H1 (cell line): ENCODE data around the gene PAX3. TPM values are rescaled to one million over a fixed set of nuclear protein-coding genes. Genes with fewer than 3 reads are reported as not detected.
A peak's percentile ranks its signal among the peaks of the same experiment; 100 is the strongest.

ENCODE experiments used
- CTCF ChIA-PET: fragments of 300-600 bp; sonication (Branson Sonifier 250); formaldehyde crosslinking; loops from one replicate; lab custom pipeline; 2021; ENCODE audit not compliant: partially characterized antibody; lab: Charles Lee
- POLR2A ChIA-PET: fragments of 300-600 bp; sonication (Branson Sonifier 250); formaldehyde crosslinking; loops from one replicate; lab custom pipeline; 2021; ENCODE audit warnings: inconsistent platforms; ENCODE audit not compliant: partially characterized antibody; lab: Charles Lee
- DNase-seq, 2 experiments: peaks; one replicate each; pipeline versions ENCODE4 v3.0.0 to v3.0.0-alpha.2; 2010 to 2022; ENCODE audit warnings: low spot score in 2 of 2, low read depth in 1 of 2, mixed read lengths in 1 of 2
- FAIRE-seq: peaks from 2 replicates; lab custom pipeline; 2011; peaks lifted over from hg19 to GRCh38; lab: Jason Lieb, UNC
- H2AFZ ChIP-seq: 2 replicates; pipeline ENCODE4 v1.8.1; 2012; ENCODE audit warnings: low read length, inconsistent platforms
- H2AK5ac ChIP-seq: 2 replicates; pipeline ENCODE4 v1.6.1; 2013; ENCODE audit warnings: low read depth, low read length
- H2BK120ac ChIP-seq: replicated peaks from 2 replicates; pipeline ENCODE3; 2013; ENCODE audit warnings: low read depth, low read length, inconsistent platforms
- H2BK12ac ChIP-seq: 2 replicates; pipeline ENCODE4 v1.6.1; 2013; ENCODE audit warnings: low read depth, low read length
- H2BK15ac ChIP-seq: 2 replicates; pipeline ENCODE4 v1.6.1; 2013; ENCODE audit warnings: low read length
- H2BK20ac ChIP-seq: 2 replicates; pipeline ENCODE4 v1.6.1; 2013; ENCODE audit warnings: low read length
- H2BK5ac ChIP-seq: 2 replicates; pipeline ENCODE4 v1.6.1; 2013; ENCODE audit warnings: low read depth, low read length
- H3K14ac ChIP-seq: 2 replicates; pipeline ENCODE4 v1.6.1; 2013; ENCODE audit warnings: inconsistent platforms; ENCODE audit not compliant: insufficient read length
- H3K18ac ChIP-seq: 2 replicates; pipeline ENCODE4 v1.6.1; 2013; ENCODE audit warnings: low read length; ENCODE audit errors: extremely low read depth
- H3K23ac ChIP-seq: 2 replicates; pipeline ENCODE4 v1.6.1; 2013; ENCODE audit warnings: inconsistent platforms; ENCODE audit not compliant: insufficient read length
- H3K23me2 ChIP-seq: 2 replicates; pipeline ENCODE4 v1.6.1; 2013; ENCODE audit warnings: low read depth, low read length
- H3K27ac ChIP-seq: 2 replicates; pipeline ENCODE4 v1.6.1; 2011; ENCODE audit warnings: low read depth, low read length, inconsistent platforms
- H3K27me3 ChIP-seq, 4 experiments: replicated peaks in 1 of 4; 1 replicate in 1 of 4; 2 replicates in 3 of 4; pipeline versions ENCODE4 v1.6.1 to v1.8.1; 2011 to 2013; ENCODE audit warnings: low read length in 3 of 4, mild to moderate bottlenecking in 3 of 4, inconsistent platforms in 2 of 4, mixed read lengths in 2 of 4, moderate library complexity in 1 of 4; ENCODE audit not compliant: control insufficient read depth in 3 of 4, insufficient read depth in 3 of 4; ENCODE audit errors: extremely low read depth in 1 of 4
- H3K36me3 ChIP-seq, 4 experiments: 2 replicates each; pipeline versions ENCODE4 v1.6.1 to v1.8.1; 2011 to 2013; ENCODE audit warnings: mild to moderate bottlenecking in 4 of 4, low read length in 3 of 4, moderate library complexity in 2 of 4, control low read depth in 1 of 4, inconsistent platforms in 1 of 4; ENCODE audit not compliant: insufficient read depth in 4 of 4, control insufficient read depth in 2 of 4
- H3K4ac ChIP-seq: replicated peaks from 2 replicates; pipeline ENCODE3; 2013; ENCODE audit warnings: low read length, low read depth, mixed read lengths, inconsistent platforms; ENCODE audit not compliant: insufficient read length
- H3K4me1 ChIP-seq, 4 experiments: replicated peaks in 1 of 4; 1 replicate in 1 of 4; 2 replicates in 3 of 4; pipeline versions ENCODE4 v1.6.1 to v1.8.1; 2011 to 2013; ENCODE audit warnings: low read length in 3 of 4, inconsistent platforms in 2 of 4, mixed read lengths in 1 of 4; ENCODE audit not compliant: insufficient read depth in 4 of 4, control insufficient read depth in 3 of 4
- H3K4me2 ChIP-seq, 2 experiments: 2 replicates each; pipeline versions ENCODE4 v1.6.1 to v1.8.1; 2011 to 2013; ENCODE audit warnings: low read depth in 2 of 2, low read length in 2 of 2, control low read depth in 1 of 2, inconsistent platforms in 1 of 2, mild to moderate bottlenecking in 1 of 2; ENCODE audit not compliant: insufficient read depth in 1 of 2
- H3K4me3 ChIP-seq, 4 experiments: fragments of 200-600, 300-600 bp in 1 of 4; sonication (generic), shearing (Covaris generic), sonication (Bioruptor Twin) in 1 of 4; 2 replicates each; pipeline versions ENCODE4 v1.5.1 to v1.8.1; 2011 to 2016; ENCODE audit warnings: low read length in 4 of 4, low read depth in 3 of 4, control low read depth in 2 of 4, inconsistent platforms in 2 of 4, mild to moderate bottlenecking in 2 of 4, mixed read lengths in 1 of 4, moderate library complexity in 1 of 4; ENCODE audit not compliant: insufficient read depth in 2 of 4; ENCODE audit errors: extremely low read depth in 1 of 4
- H3K56ac ChIP-seq: replicated peaks from 2 replicates; pipeline ENCODE3; 2013; ENCODE audit warnings: low read depth, mild to moderate bottlenecking, mixed read lengths, low read length, inconsistent platforms; ENCODE audit not compliant: insufficient read length
- H3K79me1 ChIP-seq: 2 replicates; pipeline ENCODE4 v1.6.1; 2013; ENCODE audit warnings: low read depth, low read length, control low read depth
- H3K79me2 ChIP-seq, 2 experiments: 2 replicates each; pipeline versions ENCODE4 v1.6.1 to v1.8.1; 2012 to 2013; ENCODE audit warnings: low read length in 2 of 2, mild to moderate bottlenecking in 2 of 2, inconsistent platforms in 1 of 2; ENCODE audit not compliant: insufficient read depth in 2 of 2, control insufficient read depth in 1 of 2
- H3K9ac ChIP-seq, 4 experiments: replicated peaks in 1 of 4; 1 replicate in 1 of 4; 2 replicates in 3 of 4; pipeline versions ENCODE4 v1.6.1 to v1.8.1; 2011 to 2013; ENCODE audit warnings: low read depth in 3 of 4, low read length in 3 of 4, control low read depth in 2 of 4, mild to moderate bottlenecking in 2 of 4, moderate library complexity in 2 of 4, inconsistent platforms in 1 of 4; ENCODE audit errors: extremely low read depth in 1 of 4
- H3K9me3 ChIP-seq, 2 experiments: 2 replicates each; pipeline versions ENCODE4 v1.6.1 to v1.8.1; 2012 to 2013; ENCODE audit warnings: mild to moderate bottlenecking in 2 of 2, moderate library complexity in 2 of 2, control low read depth in 1 of 2, inconsistent platforms in 1 of 2, low read depth in 1 of 2, low read length in 1 of 2, mixed read lengths in 1 of 2; ENCODE audit not compliant: insufficient read depth in 2 of 2
- H4K20me1 ChIP-seq, 2 experiments: replicated peaks in 1 of 2; 2 replicates each; pipeline versions ENCODE3 to v1.8.1; 2011 to 2013; ENCODE audit warnings: inconsistent platforms in 2 of 2, low read length in 2 of 2, mild to moderate bottlenecking in 1 of 2; ENCODE audit not compliant: insufficient read depth in 2 of 2, control insufficient read depth in 1 of 2
- H4K5ac ChIP-seq: 2 replicates; pipeline ENCODE4 v1.6.1; 2013; ENCODE audit warnings: low read length, low read depth, mixed read lengths, inconsistent platforms; ENCODE audit not compliant: insufficient read length
- H4K8ac ChIP-seq: 2 replicates; pipeline ENCODE4 v1.8.0; 2013; ENCODE audit warnings: mild to moderate bottlenecking, moderate library complexity, low read length, inconsistent platforms; ENCODE audit not compliant: insufficient read depth; ENCODE audit errors: extremely low read depth
- H4K91ac ChIP-seq: replicated peaks from 2 replicates; pipeline ENCODE3; 2013; ENCODE audit warnings: low read length, mixed read lengths, inconsistent platforms; ENCODE audit not compliant: insufficient read length
- EGR1 ChIP-seq: IDR thresholded peaks from 2 replicates; pipeline ENCODE4 v1.6.1; 2011; ENCODE audit warnings: low read depth, low read length, borderline replicate concordance
- EZH2 ChIP-seq: fragments of 200-600 bp; sonication (generic); IDR thresholded peaks from 2 replicates; pipeline ENCODE4 v1.7.1; 2012; ENCODE audit warnings: low read depth, mild to moderate bottlenecking, moderate library complexity, low read length, inconsistent platforms; ENCODE audit not compliant: severe bottlenecking
- RXRA ChIP-seq: IDR thresholded peaks from 2 replicates; pipeline ENCODE4 v1.6.1; 2011; ENCODE audit warnings: low read depth, mild to moderate bottlenecking, low read length, moderate library complexity; ENCODE audit not compliant: insufficient read depth
- TAF1 ChIP-seq: IDR thresholded peaks from 2 replicates; pipeline ENCODE4 v1.6.1; 2011; ENCODE audit warnings: mild to moderate bottlenecking, low read depth, low read length
- YY1 ChIP-seq: IDR thresholded peaks from 2 replicates; pipeline ENCODE4 v1.6.1; 2011; ENCODE audit warnings: low read depth, mild to moderate bottlenecking, low read length
- WGBS, 2 experiments: shearing (Covaris generic) in 1 of 2; methylation state at CpG; one replicate each; pipeline versions ENCODE4 v1.1.6 to v1.1.7; 2013 to 2015; ENCODE audit warnings: low lambda C conversion rate in 2 of 2, mixed read lengths in 2 of 2, inconsistent platforms in 1 of 2, low coverage in 1 of 2, missing lambda C conversion rate in 1 of 2; ENCODE audit not compliant: insufficient replicate concordance in 2 of 2, insufficient coverage in 1 of 2, insufficient read length in 1 of 2; ENCODE audit errors: extremely low coverage in 1 of 2, missing lambda C conversion rate in 1 of 2; 5-methylcytosine and 5-hydroxymethylcytosine counted together
- polyA plus RNA-seq, 7 experiments: library from polyadenylated mRNA; depleted of rRNA in 3 of 7; stranded (reverse) in 5 of 7; unstranded in 2 of 7; fragments of >200 nt in 5 of 7; fragments of 200-250 nt in 2 of 7; gene quantifications; 1 replicate in 5 of 7; 2 replicates in 1 of 7; 4 replicates in 1 of 7; pipeline versions ENCODE4 v1.2.1 to v1.2.3, GENCODE V29; 2011 to 2013; ENCODE audit warnings: missing spikeins in 2 of 7, mixed read lengths in 2 of 7
- total RNA-seq: library from RNA; stranded (reverse); fragmentation: NEBNext Ultra II Directional; extraction: Animal tissue kit (Norgen Biotek cat#: 25700); gene quantifications from 2 replicates; pipeline ENCODE4 v1.2.1, GENCODE V29; 2021
- TF ChIP-seq, protein P1 (sequence below): IDR thresholded peaks from 2 replicates; pipeline ENCODE4 v1.6.1; 2011; ENCODE audit warnings: low read depth, mild to moderate bottlenecking, low read length; ENCODE audit not compliant: insufficient read depth

PAX3 gene
- total and polyA plus RNA-seq, 2 of the 8 experiments (the other 6 are each of a cell fraction or from before 2014, with no cell fraction given), result 0.33 TPM; not detected in 1

GRCh38 chr2:222297600-222297935, 1.2 kb downstream of the PAX3 start:
- H4K20me1 ChIP-seq, result peaks cover 8 to 42% of the 10 kb centered on the region in 2 experiments

More at GRCh38 chr2:222297600-222297935, 1.2 kb downstream of the PAX3 start:
- H4K91ac ChIP-seq, result no peak overlapping the region
- H2BK120ac ChIP-seq, result no peak overlapping the region
- no peak overlapping the region for H2BK12ac ChIP-seq
- 3% methylated on average over 6 of the region's 6 CpGs; no CpG with 5 or more reads in 1 of the 2 experiments for WGBS, 2 experiments
- H3K23ac ChIP-seq, result no peak overlapping the region
- peaks cover 18 to 24% (median 22%) of the 10 kb centered on the region in 4 experiments for H3K4me1 ChIP-seq
- H3K4me2 ChIP-seq, result peak overlapping the region in 1 of 2 experiments; percentile 42; a peak in 1 of 4 replicates
- H3K27me3 ChIP-seq, result peaks cover 93 to 100% (median 99%) of the 10 kb centered on the region in 4 experiments
- peak in 1 of 2 experiments; percentile 61 for DNase-seq
- TF ChIP-seq EZH2 (peak; percentile 87), RXRA (no peak), YY1 (no peak), TAF1 (no peak), EGR1 (peak; percentile 33; the same call in 1 of the 2 replicates)
- TF ChIP-seq, protein P1, sequence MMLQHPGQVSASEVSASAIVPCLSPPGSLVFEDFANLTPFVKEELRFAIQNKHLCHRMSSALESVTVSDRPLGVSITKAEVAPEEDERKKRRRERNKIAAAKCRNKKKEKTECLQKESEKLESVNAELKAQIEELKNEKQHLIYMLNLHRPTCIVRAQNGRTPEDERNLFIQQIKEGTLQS, result no peak
- 0 out of 8 replicates have a peak overlapping the region, but pooled peaks of 1 of the 4 experiments have one; percentile 50 for H3K4me3 ChIP-seq
- no peak overlapping the region for H2AFZ ChIP-seq
- no peak for FAIRE-seq
- H3K18ac ChIP-seq, result no peak overlapping the region
- no peak overlapping the region for H2BK5ac ChIP-seq
- ChIA-PET POLR2A (interaction anchor here (0.7 kb wide), 1 partner anchor 13 kb away, joined by 3 read pairs; no protein-coding TSS in a partner anchor), CTCF (interaction anchor here (0.6 to 1.8 kb wide), 5 partner anchors 10 to 309 kb away, joined by 3 to 4 read pairs (median 4); no protein-coding TSS in a partner anchor)
- H3K56ac ChIP-seq, result no peak overlapping the region
- H3K79me1 ChIP-seq, result no peaks in the 10 kb centered on the region
- H2BK20ac ChIP-seq, result no peak overlapping the region
- no peak overlapping the region for H4K5ac ChIP-seq
- no peaks in the 10 kb centered on the region; a peak in 1 of 8 replicates for H3K36me3 ChIP-seq
- H3K14ac ChIP-seq, result no peak overlapping the region
- no peaks in the 10 kb centered on the region; the same call in 1 of the 2 replicates for H3K23me2 ChIP-seq
- no peak overlapping the region for H2AK5ac ChIP-seq
- no peaks in the 10 kb centered on the region for H3K79me2 ChIP-seq
- H3K9me3 ChIP-seq, result no peaks in the 10 kb centered on the region
- H2BK15ac ChIP-seq, result no peak overlapping the region
- H3K9ac ChIP-seq, result no peak overlapping the region
- no peak overlapping the region; the same call in 1 of the 2 replicates for H4K8ac ChIP-seq
- no peak overlapping the region for H3K27ac ChIP-seq
- no peak overlapping the region for H3K4ac ChIP-seq
